Measurements from ENCODE around the gene MGA.

The MGA gene

DNA sequence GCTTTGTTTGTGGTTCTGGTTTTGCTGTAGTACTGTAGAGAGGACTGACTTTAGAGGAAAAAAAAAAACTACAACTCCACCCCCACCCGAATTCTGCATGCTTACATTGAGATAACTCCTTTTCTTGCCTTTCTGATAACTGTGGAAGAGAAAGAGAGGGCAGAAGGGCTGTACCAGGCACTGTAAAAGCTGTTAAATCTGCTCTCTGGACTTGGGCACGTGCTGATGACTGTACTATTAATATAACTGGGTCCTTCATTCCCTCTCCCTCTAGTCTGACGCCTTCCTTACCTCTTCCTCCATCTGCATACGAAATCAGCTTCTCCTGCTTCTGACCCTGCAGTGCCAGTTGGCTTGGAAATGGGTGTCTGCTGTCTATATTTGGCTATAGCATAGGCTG, 129.0 kb downstream of the MGA start:
- DNase-seq: no peak

DNA sequence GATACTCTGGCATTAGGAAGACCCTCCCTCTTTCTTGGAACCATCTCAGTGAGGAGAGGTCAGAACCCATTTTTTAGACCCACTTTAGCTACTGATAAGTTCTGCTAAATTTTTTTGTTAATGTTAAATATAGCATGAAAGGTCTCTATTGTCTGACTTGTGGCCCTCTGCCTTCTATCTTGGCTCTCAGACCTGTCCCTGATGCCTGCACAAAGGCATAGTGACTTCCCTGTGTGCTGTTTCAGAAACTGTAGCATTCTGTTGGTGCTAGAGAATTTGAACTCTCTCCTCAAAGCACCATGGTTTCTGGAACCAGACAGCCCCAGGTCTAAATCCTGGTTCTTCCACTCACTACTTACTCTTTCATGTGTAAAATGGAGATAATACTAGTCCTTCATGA, 129.5 kb downstream of the MGA start:
- DNase-seq: no peak

DNA sequence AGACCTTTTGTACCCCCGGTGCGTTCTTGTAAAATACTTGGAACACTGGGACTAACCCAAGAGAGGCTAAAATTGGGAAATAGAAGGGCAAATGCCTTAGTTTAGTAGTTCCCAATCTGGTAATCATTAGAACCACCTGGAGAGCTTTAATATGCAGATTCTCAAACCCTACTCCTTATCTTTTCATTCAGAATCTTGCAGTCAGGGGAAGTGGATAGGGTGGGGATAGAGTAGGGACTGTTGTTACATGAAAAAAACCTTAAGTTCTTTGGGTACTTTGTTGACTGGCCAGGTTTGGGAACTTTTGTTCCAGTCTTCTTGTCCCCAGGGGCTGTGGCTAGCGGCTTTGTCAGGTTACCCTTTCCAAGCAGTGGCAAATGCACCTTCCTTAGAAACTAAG, 130.0 kb downstream of the MGA start:
- no peak for DNase-seq

DNA sequence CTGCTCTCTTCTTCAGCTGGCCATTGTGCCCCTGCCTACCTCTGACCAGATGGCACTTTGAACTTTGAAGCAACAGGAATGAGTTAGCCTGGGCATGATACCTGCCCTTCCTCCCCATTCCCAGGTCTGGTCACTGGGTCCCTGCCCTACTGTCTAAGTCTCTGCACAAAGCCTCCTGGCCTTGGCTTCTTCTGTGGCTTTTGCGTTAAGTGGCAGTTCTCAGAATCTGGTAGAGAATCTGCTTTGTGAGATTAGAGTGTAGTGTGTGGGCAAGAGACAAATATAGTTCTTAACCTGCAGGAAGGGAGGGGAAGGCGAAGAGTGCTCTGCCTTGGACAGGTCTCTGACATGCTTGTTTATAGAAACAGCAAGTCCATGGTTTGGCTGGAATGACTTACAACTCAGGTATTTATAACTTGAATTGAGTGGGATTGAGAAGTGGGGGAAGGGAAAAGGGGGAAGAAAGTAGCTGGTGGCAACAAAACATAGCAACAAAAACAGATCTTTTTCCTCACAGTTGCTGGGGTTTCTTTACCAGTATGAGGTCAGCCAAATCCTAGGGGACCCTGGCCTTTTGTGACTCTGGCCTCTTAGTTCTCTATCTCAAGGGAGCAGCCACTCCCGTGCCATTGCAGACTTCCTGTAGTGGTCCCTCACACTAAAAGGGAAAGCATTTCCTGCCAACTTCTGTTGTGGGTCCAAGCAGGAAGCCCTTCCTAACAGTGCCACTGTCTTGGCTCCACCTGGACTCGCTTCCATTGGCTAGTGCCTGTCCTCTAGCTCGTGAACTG, 130.7 kb downstream of the MGA start:
- no peak for DNase-seq

DNA sequence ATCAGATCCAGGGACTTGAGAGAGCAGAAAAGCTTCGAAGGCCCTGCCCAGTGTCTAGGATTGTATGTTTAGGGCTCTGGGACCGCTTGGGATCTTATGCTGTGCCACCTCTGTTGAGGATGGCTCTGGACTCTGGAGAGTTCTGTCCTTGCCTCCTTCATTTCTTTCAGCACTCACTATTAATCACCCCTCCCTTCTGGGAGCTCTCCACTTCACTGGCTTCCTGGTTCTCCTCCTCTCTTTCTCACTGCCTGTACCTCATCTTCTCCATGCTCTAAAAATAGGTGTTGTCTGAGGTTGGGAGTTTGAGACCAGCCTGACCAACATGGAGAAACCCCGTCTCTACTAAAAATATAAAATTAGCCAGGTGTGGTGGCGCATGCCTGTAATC, 131.3 kb downstream of the MGA start:
- no peak for DNase-seq

DNA sequence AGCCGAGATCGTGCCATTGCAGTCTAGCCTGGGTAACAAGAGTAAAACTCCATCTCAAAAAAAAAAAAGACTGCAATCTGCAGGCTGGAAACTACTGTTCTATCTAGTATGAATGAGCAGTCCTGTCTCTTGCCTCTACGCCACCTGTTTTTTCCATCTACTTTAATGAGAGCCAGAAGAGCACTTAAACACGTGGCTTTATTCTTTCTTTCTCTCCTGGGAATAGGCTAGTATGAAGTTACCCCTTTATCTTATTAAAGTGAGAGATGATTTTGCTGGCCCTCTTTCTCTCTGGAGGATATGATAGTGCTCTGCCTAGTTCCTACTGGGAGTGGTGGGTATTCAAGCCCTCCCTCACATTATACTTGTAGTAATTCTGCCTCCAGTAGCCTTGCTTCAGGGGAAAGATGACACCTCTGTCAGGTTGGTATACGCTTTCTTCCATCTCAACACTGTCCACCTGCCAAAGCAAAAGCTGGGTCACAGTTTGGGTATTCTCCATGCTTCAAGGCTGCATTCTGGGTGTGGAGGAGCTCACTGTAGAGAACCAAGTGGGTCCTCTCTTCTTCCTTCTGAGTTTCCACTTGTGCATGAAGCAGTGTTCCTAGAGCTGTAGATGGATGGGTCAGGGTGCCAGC, 131.9 kb downstream of the MGA start:
- peak; percentile 93 for DNase-seq

DNA sequence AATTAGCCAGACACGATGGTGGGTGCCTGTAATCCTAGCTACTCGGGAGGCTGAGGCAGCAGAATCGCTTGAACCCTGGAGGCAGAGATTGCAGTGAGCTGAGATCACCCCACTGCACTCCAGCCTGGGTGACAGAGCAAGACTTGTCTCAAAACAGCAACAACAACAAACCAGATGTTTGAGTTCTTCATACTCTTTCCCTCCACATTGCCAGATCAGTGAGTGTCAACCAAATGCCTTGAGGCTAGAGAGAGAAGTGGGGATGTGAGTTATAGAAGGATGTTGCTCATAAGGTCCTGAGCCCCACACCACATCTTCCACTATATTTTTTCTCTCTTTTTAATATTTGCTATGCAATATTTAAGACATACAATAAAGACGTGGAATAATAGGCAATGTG, 133.9 kb downstream of the MGA start:
- DNase-seq: no peak

DNA sequence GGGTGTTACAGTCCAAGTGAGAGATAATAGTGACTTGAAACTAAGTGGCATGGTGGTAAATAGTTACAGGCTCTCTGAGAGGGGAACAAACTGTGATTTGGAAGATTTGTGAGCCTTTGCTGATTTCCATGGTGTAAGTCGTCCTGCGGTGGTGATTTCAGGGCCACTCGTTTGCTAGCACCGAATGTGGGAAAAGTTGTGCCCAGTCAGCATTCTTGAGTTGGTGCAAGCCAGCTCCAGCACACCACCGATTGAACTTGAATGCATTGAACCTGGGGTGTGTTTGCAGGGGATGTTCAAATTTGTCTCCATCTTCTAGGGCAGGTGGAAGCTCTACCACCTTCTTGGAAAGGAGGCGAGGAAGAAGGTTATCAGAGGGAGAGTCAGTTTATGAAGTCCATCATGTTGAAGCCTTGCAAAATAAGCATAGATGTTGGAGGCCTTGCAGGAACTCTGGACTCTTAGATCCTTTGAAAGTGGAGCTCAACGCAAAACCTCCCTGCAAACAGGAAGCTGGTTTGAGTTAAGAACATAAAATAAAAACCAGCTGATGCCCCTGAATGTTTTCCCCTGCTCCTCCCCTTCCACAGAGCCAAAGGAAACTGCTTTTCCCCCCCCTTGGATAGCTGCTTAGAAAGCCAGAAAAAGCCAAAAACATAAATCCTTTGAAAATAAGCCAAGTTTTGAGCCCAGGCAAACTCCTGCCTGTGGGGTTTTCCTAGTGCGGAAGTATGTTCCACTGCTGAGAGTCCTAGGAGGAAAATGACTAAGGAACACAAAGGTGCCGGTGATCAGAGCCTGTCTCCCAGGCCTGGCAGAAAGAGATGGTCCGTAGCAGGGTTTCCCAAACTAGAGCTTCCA, 136.0 kb downstream of the MGA start:
- no peak for DNase-seq

DNA sequence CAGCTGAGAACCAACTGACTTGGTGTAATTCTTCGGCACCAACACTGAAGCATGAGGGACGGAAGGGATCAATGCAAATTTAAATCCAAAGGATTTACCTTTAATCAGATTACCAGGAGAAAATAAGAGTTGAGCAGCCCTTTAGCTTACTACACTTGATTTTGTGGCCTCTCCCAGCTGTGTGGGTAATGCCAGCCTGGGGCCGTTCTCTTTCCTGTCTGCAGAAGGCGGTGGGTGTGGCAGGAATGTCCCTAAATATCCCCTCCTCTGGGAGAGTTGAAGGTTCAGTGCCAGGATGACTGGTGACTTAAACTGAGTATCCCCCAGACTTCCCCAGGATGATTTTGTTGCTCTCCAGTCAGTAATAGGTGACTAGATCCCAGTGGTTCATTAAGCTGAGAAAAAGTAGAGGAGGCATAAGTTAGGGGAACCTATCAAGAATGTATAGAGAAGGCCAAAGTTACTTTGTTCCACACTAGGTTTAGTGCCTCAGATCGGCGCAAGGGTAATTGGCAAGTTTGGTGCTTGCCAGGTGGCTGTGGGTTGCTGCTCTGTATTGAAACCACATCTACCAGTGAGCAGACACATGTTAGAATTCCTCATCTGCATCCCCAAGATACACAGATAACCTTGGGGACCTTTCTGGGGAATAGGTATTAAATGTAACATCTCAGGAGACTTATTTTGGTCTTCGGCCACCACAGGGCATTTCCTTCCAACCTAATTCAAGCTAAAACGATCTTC, 137.2 kb downstream of the MGA start:
- no peak for DNase-seq

DNA sequence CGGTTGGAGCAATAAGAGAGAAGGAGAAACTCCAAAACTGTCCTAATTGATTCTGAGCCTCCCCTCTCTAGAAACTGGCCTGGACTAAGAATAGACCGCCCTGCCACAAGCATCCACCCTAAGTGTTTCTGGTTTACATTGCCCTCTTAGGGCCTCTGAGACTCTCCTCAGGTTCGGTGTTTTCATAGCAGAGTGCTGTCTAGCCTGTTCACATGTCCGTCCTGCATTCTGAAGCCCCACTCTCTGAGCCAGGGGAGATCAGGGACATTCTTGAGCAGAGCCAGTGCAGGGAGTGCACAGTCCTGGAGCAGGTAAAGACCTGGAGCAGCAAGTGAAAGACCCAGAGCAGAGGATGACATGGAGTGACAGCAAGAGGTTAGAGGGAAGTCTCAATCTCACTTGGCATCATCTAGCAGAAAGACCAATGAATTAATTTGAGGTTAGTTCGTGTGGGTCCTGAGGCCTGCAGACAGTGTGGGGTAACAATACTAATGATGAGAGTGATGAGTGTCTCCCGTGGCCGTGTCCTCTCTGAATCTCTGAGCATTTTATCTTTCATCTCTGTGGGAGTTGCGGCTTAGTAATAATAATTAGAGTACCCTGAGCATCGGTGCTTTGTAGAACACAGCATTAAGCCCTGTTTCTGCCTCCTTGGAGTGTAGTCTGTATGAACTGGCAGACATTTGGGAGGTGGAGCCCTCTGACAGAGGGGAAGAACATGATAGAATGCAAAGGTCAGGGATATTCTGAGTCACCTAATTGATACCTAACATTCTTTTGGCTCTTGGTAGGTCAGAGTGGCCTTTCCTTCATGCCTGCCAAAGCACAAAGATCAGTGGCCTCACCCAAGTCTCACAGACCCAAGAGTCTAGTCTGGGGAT, 138.6 kb downstream of the MGA start:
- no peak for DNase-seq

DNA sequence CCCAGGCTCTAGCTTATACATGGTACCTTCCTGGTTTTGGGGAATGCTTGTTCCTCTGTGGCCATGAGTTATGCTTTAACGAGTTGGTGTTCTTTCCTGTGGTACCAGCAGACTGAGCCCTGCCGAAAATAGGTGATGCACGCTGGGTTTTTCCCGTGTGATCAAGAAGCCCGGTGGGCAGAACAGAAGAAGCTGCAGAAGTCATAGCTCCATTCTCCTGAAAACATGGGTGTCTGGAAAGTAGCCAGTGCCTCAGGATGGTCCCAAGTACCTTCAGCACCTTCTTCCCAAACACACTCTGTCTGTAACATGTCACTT, 139.2 kb downstream of the MGA start:
- no peak for DNase-seq

DNA sequence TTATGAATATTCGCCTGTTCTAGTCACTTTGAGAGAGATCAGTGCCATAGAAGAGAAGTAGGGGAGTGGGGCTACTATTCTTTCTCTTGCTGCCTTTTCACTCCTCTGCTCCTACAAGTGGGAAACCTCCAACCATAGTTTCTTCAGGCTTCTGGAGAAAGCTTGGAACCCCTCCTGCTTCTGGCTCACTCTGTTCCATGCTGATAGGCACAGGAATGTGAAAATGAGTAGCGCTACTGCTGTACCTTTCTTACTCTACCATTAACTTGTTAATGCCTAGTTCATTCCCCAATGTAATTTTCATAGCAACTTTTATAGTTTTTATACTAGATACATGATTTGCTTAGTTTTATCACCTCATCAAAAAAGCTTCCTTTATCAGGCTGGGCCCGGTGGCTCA, 141.0 kb downstream of the MGA start:
- no peak for DNase-seq

DNA sequence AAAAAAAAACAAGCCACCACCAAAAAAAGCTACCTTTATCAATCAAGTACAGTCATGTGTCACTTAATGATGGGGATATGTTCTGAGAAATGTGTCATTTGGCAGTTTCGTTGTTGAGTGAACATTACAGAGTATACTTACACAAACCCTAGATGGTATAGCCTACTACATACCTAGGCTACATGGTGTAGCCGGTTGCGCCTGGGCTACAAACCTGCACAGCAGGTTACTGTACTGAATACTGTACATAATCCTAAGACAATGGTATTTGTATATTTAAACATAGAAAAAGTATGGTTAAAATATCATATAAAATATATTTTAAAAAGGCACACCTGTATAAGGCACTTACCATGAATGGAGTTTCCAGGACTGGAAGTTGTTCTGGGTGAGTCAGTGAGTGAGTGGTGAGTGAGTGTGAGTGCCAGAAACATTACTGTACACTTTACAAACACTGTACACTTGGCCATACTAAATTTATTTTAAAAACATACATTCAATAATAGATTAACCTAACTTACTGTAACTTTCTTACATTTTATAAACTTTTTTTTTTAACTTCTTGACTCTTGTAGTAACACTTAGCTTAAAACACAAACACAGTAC, 141.7 kb downstream of the MGA start:
- DNase-seq: no peak

DNA sequence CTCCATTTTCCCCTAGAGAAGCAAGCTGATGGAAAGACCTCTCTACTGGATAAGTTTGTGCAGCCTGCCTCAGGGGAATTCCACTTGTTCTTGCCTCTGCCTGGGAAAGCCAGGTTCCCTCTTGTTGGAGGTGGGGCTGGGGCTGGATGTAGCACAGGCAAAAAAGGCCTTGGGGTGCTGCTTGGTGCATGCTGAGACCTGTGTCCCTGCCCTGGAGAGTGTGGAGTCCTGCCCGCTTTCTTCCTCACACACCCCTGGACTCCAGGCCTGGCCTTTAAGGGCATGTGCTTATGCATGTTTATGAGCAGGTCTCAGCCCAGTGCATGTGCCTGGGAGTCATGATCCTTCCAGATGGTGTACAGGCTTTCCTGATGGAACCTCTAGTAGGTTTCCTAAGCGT, 144.2 kb downstream of the MGA start:
- DNase-seq: no peak

DNA sequence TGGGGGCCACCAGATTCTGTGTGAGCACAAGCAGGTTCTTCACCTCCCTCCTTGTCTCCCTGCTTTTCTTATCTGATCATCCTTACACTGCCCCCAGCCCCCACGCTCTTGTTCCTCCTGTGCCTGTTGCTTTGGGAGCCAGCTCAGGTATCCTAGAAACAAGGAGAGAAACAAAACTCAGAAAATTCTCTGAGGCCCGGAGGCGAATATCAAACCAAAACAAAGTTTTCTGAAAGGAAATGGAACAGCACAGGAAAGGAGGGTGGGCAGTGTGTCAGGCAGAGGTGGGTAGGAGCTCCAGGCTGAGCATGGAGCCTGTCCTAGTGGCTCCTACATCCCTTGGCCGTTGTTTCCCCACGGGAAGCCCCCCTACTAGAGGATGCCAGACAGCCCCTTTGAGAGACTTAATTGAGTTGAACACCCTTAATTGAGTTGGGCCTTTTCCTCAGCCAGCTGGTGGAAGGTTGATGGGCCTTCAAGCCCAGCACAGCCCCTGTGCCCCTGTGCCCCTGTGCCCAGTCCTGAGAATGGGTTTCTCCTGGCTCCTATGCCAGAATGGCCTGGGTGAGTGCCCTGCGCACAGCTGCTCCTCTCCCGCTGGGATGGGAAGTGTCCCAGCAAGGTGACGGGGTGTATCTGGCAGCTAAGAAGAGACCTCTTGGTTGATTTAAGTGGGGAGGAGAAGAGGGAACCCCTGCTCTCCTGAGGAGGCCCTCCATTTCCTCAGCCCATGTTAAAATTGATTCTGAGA, 144.9 kb downstream of the MGA start:
- DNase-seq: no peak

DNA sequence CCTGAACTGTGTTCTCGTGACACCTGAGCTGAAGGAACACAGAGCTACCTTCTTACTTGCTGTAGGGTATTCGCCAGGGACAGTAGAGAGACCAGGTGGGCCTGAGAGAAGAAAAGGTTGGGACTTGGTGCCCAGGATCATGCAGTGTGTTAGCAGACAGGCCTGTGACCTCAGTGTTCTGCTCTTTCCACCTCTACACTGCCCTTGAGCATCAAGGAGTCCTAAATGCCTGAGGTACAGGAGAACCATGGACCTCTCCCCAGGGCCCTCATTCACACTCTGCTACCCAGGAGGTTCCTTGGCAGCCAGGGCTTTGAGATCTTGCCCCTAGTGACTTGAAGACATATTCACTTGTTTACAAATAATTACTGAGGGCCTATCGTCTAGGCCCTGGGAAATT, 145.5 kb downstream of the MGA start:
- DNase-seq: no peak

DNA sequence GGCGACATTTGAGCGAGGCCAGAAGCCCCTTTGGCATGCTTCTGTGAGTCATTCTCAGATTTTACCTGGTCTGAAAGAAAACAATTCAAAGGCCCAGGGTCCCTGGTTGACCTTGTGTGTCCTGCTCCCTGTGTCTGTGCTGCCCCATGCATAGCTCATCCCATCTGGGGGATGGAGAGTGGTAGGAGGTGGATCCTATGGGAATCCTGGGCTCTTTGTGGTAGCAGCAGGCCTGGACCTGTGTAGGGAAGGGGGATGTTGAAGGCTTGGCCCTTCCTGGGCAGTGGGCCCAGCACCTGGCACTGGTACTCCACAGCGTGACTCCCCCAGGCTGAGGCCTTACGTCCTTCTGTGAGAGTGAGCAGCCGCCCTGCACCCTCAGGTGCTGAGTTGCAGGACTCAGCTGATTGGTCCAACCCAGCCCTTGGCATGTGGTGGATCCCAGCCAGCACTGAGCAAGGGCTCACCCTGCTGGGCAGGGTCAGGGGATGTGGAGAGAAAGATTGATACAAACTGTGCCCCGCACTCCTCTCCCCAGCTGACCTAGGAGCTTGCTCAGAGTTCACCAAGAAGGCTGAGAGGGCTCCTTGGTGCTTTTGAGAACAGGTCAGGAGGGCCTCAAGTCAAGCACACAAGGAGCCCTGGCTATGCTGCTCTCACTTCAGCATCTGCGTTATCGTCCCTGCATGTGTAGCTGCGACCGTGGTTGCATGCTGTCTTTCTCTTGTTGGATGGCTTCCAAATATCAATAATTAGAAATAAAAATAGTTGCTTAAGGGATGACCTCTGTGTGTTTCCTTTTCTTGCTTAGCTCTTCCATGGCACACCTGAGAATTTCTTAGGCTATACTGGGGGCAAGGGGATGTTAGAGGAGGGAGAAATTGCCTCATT, 146.3 kb downstream of the MGA start:
- no peak for DNase-seq

DNA sequence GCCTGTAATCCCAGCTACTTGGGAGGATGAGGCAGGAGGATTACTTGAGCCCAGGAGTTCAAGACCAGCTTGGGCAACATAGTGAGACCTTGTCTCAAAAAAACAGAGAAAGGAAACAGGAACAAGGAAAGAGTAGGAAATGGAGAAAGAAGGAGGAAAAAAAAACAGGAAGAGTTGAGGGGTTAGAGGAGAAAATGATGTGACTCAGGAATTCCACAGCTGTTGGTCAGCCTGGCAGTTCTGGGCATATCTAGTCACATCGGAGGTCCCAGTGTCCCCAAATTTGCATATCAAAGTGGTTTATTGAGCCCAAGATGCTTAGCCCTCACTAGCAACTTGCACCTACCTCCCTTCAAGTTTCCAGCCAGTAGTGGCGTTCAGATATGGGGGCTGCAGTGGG, 148.9 kb downstream of the MGA start:
- no peak for DNase-seq

DNA sequence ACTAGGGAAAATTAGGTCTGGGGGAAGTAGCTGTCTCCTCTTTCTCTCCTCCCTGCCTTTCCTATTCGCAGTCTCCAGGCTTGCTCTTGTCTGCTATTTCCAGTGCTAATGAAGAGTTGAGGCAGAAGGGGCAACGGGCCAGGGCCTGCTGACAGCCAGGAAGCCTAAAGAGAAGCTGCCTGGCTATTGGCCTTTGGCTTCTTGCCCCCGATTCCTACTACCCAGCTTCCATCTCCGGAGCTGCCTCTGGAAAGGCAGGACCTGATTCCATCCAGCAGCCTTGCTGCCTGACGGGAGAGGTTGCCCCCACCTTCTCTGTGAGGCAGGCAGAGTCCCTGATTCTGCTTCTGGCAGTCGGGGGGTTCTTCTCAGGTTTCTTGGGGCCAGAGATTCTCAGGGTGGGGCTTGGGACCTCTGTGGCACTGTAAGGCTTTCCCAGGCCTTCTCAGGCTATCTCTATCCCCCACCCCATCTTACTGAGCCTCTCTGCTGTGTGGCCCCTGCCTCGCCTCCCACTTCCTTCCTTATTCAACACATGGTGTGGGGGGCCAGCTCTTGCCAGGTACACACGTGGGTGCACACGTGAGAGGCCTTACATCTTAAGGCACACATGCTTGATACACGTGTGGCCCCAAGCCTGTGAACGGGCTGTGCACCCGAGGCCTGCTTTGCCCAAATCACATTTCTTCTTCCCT, 149.5 kb downstream of the MGA start:
- DNase-seq: no peak

All from NCI-H1436 (cell line).